ENCODE data around the gene ARHGAP36.

GRCh38 chrX:131068945-131069719 is 11.0 kb downstream of the ARHGAP36 start:
- TF ChIP-seq PATZ1 (CRISPR knock-in tag; IDR thresholded peaks at IDR 0.05; ENCODE audit: borderline replicate concordance) = no peak
- TF ChIP-seq PPARA (CRISPR knock-in tag; IDR thresholded peaks at IDR 0.05; ENCODE audit: borderline replicate concordance) = no peak
- no peak for TF ChIP-seq ZFP3 (CRISPR knock-in tag; IDR thresholded peaks at IDR 0.05)
- TF ChIP-seq ZFP30 (CRISPR knock-in tag; IDR thresholded peaks at IDR 0.05) = no peak
- no peak for TF ChIP-seq POU6F1 (CRISPR knock-in tag; IDR thresholded peaks at IDR 0.05; ENCODE audit: borderline replicate concordance, low read depth)
- TF ChIP-seq ZNF565 (CRISPR knock-in tag; conservative IDR thresholded peaks at IDR 0.05; ENCODE audit: low read depth) = no peak
- no peak for TF ChIP-seq CSDC2 (CRISPR knock-in tag; IDR thresholded peaks at IDR 0.05)

All from SK-N-SH treated with all-trans-retinoic acid at 6 μM for 48 hours (cell line).